H9 (cell line): ENCODE data around the gene STK11. TPM values are rescaled to one million over a fixed set of nuclear protein-coding genes. Genes with fewer than 3 reads are reported as not detected.
A peak's percentile ranks its signal among the peaks of the same experiment; 100 is the strongest.

Source experiments
- DNase-seq: peaks from one replicate; pipeline ENCODE4 v3.0.0-alpha.2; 2017
- H2AFZ ChIP-seq: one replicate; pipeline ENCODE4 v1.6.1; 2013; ENCODE audit warnings: mild to moderate bottlenecking, low read length, control low read depth, moderate library complexity
- H2AK5ac ChIP-seq: 2 replicates; pipeline ENCODE4 v1.6.1; 2013; ENCODE audit warnings: low read length, control low read depth, mixed read lengths; ENCODE audit not compliant: insufficient read length
- H2BK120ac ChIP-seq: one replicate; pipeline ENCODE4 v1.6.1; 2013; ENCODE audit warnings: low read depth, mild to moderate bottlenecking, low read length, control low read depth, inconsistent platforms; ENCODE audit not compliant: poor library complexity, severe bottlenecking
- H2BK12ac ChIP-seq: 2 replicates; pipeline ENCODE4 v1.6.1; 2013; ENCODE audit warnings: low read length, control low read depth, mixed read lengths, low read depth; ENCODE audit not compliant: insufficient read length
- H2BK15ac ChIP-seq: 2 replicates; pipeline ENCODE4 v1.6.1; 2013; ENCODE audit warnings: low read depth, low read length, control low read depth
- H2BK20ac ChIP-seq: one replicate; pipeline ENCODE4 v1.6.1; 2013; ENCODE audit warnings: low read depth, mild to moderate bottlenecking, low read length, control low read depth, inconsistent platforms; ENCODE audit not compliant: poor library complexity, severe bottlenecking
- H2BK5ac ChIP-seq: 2 replicates; pipeline ENCODE4 v1.6.1; 2013; ENCODE audit warnings: low read length, control low read depth, mixed read lengths; ENCODE audit not compliant: insufficient read length
- H3K14ac ChIP-seq: 2 replicates; pipeline ENCODE4 v1.6.1; 2013; ENCODE audit warnings: low read length, control low read depth; ENCODE audit not compliant: insufficient read depth
- H3K18ac ChIP-seq: 2 replicates; pipeline ENCODE4 v1.6.1; 2013; ENCODE audit warnings: low read depth, mild to moderate bottlenecking, mixed read lengths, low read length, control low read depth; ENCODE audit not compliant: insufficient read length
- H3K23ac ChIP-seq: 2 replicates; pipeline ENCODE4 v1.6.1; 2013; ENCODE audit warnings: low read length, control low read depth, mixed read lengths, low read depth; ENCODE audit not compliant: insufficient read length
- H3K23me2 ChIP-seq: 2 replicates; pipeline ENCODE4 v1.6.1; 2013; ENCODE audit warnings: low read depth, mild to moderate bottlenecking, mixed read lengths, low read length, control low read depth; ENCODE audit not compliant: insufficient read length, poor library complexity, severe bottlenecking
- H3K27ac ChIP-seq: 2 replicates; pipeline ENCODE4 v1.5.1; 2013; ENCODE audit warnings: low read length, control low read depth, mixed read lengths, low read depth; ENCODE audit not compliant: insufficient read length
- H3K27me3 ChIP-seq: 2 replicates; pipeline ENCODE4 v1.6.1; 2013; ENCODE audit warnings: low read length, control low read depth, inconsistent platforms; ENCODE audit not compliant: insufficient read depth
- H3K4ac ChIP-seq: 2 replicates; pipeline ENCODE4 v1.6.1; 2013; ENCODE audit warnings: low read depth, mild to moderate bottlenecking, control low read depth, inconsistent platforms, low read length, moderate library complexity
- H3K4me1 ChIP-seq: 2 replicates; pipeline ENCODE4 v1.6.1; 2013; ENCODE audit warnings: low read length, control low read depth, inconsistent platforms; ENCODE audit not compliant: insufficient read depth
- H3K4me2 ChIP-seq: 2 replicates; pipeline ENCODE4 v1.6.1; 2013; ENCODE audit warnings: low read length, control low read depth, mixed read lengths; ENCODE audit not compliant: insufficient read length, insufficient read depth
- H3K56ac ChIP-seq: 2 replicates; pipeline ENCODE4 v1.6.1; 2013; ENCODE audit warnings: low read depth, mild to moderate bottlenecking, mixed read lengths, low read length, control low read depth; ENCODE audit not compliant: insufficient read length
- H3K79me1 ChIP-seq: 2 replicates; pipeline ENCODE4 v1.6.1; 2013; ENCODE audit warnings: low read depth, mild to moderate bottlenecking, moderate library complexity, low read length, control low read depth, inconsistent platforms; ENCODE audit not compliant: insufficient read depth, poor library complexity, severe bottlenecking
- H3K79me2 ChIP-seq: 2 replicates; pipeline ENCODE4 v1.6.1; 2013; ENCODE audit warnings: low read length, control low read depth, inconsistent platforms; ENCODE audit not compliant: insufficient read depth
- H3K9ac ChIP-seq: 2 replicates; pipeline ENCODE4 v1.6.1; 2013; ENCODE audit warnings: low read length, control low read depth, mixed read lengths; ENCODE audit not compliant: insufficient read length; ENCODE audit errors: extremely low read depth
- H3K9me3 ChIP-seq: one replicate; pipeline ENCODE4 v1.6.1; 2013; ENCODE audit warnings: low read depth, low read length, inconsistent platforms; ENCODE audit not compliant: control insufficient read depth
- H3T11ph ChIP-seq: one replicate; pipeline ENCODE4 v1.6.1; 2013; ENCODE audit warnings: mild to moderate bottlenecking, low read length, control low read depth, inconsistent platforms
- H4K20me1 ChIP-seq: one replicate; pipeline ENCODE4 v1.6.1; 2013; ENCODE audit not compliant: control insufficient read depth, insufficient read length, insufficient read depth
- H4K5ac ChIP-seq: 2 replicates; pipeline ENCODE4 v1.6.1; 2013; ENCODE audit warnings: low read depth, mild to moderate bottlenecking, mixed read lengths, low read length, control low read depth; ENCODE audit not compliant: insufficient read length
- H4K8ac ChIP-seq: replicated peaks from 2 replicates; pipeline ENCODE4 v1.6.1; 2013; ENCODE audit warnings: low read length, control low read depth, mixed read lengths, low read depth; ENCODE audit not compliant: insufficient read length
- H4K91ac ChIP-seq: 2 replicates; pipeline ENCODE4 v1.6.1; 2013; ENCODE audit warnings: low read depth, mild to moderate bottlenecking, moderate library complexity, mixed read lengths, low read length, control low read depth; ENCODE audit not compliant: insufficient read length
- H3K27ac Mint-ChIP-seq, 3 experiments: 2 replicates in 2 of 3; 3 replicates in 1 of 3; pipeline ENCODE4 v1.8.0; 2020 to 2021; ENCODE audit warnings: mixed read lengths in 3 of 3, mild to moderate bottlenecking in 1 of 3, moderate library complexity in 1 of 3
- H3K27me3 Mint-ChIP-seq: 2 replicates; pipeline ENCODE4 v1.8.0; 2021; ENCODE audit warnings: low read depth, mild to moderate bottlenecking, moderate library complexity, mixed read lengths
- H3K36me3 Mint-ChIP-seq, 3 experiments: 2 replicates in 2 of 3; 3 replicates in 1 of 3; pipeline ENCODE4 v1.8.0; 2020 to 2021; ENCODE audit warnings: low read depth in 3 of 3, mixed read lengths in 3 of 3; ENCODE audit not compliant: insufficient read depth in 1 of 3
- H3K4me1 Mint-ChIP-seq, 2 experiments: 2 replicates each; pipeline ENCODE4 v1.8.0; 2020; ENCODE audit warnings: mixed read lengths in 2 of 2
- H3K4me3 Mint-ChIP-seq, 2 experiments: 2 replicates in 1 of 2; 3 replicates in 1 of 2; pipeline ENCODE4 v1.8.0; 2020 to 2021; ENCODE audit warnings: mild to moderate bottlenecking in 2 of 2, mixed read lengths in 2 of 2, moderate library complexity in 1 of 2
- H3K9me3 Mint-ChIP-seq, 2 experiments: 2 replicates in 1 of 2; 3 replicates in 1 of 2; pipeline ENCODE4 v1.8.0; 2020; ENCODE audit warnings: mild to moderate bottlenecking in 2 of 2, mixed read lengths in 2 of 2, moderate library complexity in 1 of 2
- CTCF ChIP-seq: fragments of 200-600 bp; sonication (generic); conservative IDR thresholded peaks from 3 replicates; pipeline ENCODE4 v1.8.0; 2021; ENCODE audit warnings: antibody characterized with exemption, mild to moderate bottlenecking
- WGBS: extraction: QIAGEN DNeasy Blood & Tissue Kit; methylation state at CpG from one replicate; pipeline ENCODE4 v1.1.7; 2013; ENCODE audit warnings: missing lambda C conversion rate, low lambda C conversion rate, mixed read lengths; ENCODE audit not compliant: insufficient read length; ENCODE audit errors: extremely low coverage; 5-methylcytosine and 5-hydroxymethylcytosine counted together
- total RNA-seq: library from RNA; stranded (reverse); gene quantifications from 2 replicates; pipeline ENCODE4 v1.2.1, GENCODE V29; 2021

STK11 gene
- total RNA-seq, 1 experiment from 2014 or later = 74.3 TPM

GRCh38 chr19:1251330-1252220 lies 46.0 kb downstream of the STK11 start:
- H2BK12ac ChIP-seq = no peak overlapping the region
- H2BK5ac ChIP-seq = no peak overlapping the region
- peaks cover 12% of the 10 kb centered on the region for H3K23me2 ChIP-seq
- H2BK120ac ChIP-seq = no peak overlapping the region
- no peak overlapping the region for H3K56ac ChIP-seq
- Mint-ChIP-seq H3K9me3 (no peaks in the 10 kb centered on the region; a peak in 1 of 5 replicates), H3K27ac (peak overlapping the region; percentile 84 to 94 (median 92)), H3K4me1 (peaks cover 0 to 16% of the 10 kb centered on the region in 2 experiments; a peak in 1 of 4 replicates), H3K36me3 (peaks cover 18 to 48% (median 38%) of the 10 kb centered on the region in 3 experiments; a peak in 6 of 7 replicates), H3K27me3 (no peaks in the 10 kb centered on the region), H3K4me3 (peak overlapping the region; percentile 84 to 90)
- TF ChIP-seq CTCF = no peak
- no peaks in the 10 kb centered on the region for H3K27me3 ChIP-seq
- H4K8ac ChIP-seq = no peak overlapping the region
- DNase-seq = no peak
- H2BK15ac ChIP-seq = no peak overlapping the region
- peaks cover 11% of the 10 kb centered on the region; the same call in 1 of the 2 replicates for H3K79me2 ChIP-seq
- H3K4me1 ChIP-seq = no peaks in the 10 kb centered on the region; the same call in 1 of the 2 replicates
- peak overlapping the region; percentile 74 for H3K18ac ChIP-seq
- no CpG with 5 or more reads among the region's 41 CpGs for WGBS
- H4K5ac ChIP-seq = no peak overlapping the region
- H3K14ac ChIP-seq = peak overlapping the region; percentile 89
- no peak overlapping the region for H2AK5ac ChIP-seq
- no peaks in the 10 kb centered on the region for H3K79me1 ChIP-seq
- H4K20me1 ChIP-seq = no peaks in the 10 kb centered on the region
- no peak overlapping the region for H3T11ph ChIP-seq
- H3K27ac ChIP-seq = no peak overlapping the region
- 0 out of 2 replicates have a peak overlapping the region, but pooled peaks have one; percentile 1 for H3K4ac ChIP-seq
- H3K9ac ChIP-seq = peak overlapping the region; percentile 73
- H3K4me2 ChIP-seq = peak overlapping the region; percentile 70
- H3K9me3 ChIP-seq = no peaks in the 10 kb centered on the region
- H2AFZ ChIP-seq = no peak overlapping the region
- no peak overlapping the region for H2BK20ac ChIP-seq
- no peak overlapping the region for H4K91ac ChIP-seq
- H3K23ac ChIP-seq = no peak overlapping the region
